A549 (cell line): ENCODE measurements around the gene ADA. TPM values are rescaled to one million over a fixed set of nuclear protein-coding genes. Genes with fewer than 3 reads are reported as not detected.
A peak's percentile ranks its signal among the peaks of the same experiment; 100 is the strongest.

ENCODE experiments used
- CBX2 ChIP-seq: fragments of 200-600 bp; sonication (generic); IDR thresholded peaks from 2 replicates; pipeline ENCODE4 v1.6.1; 2016; ENCODE audit warnings: low read depth, mild to moderate bottlenecking, borderline replicate concordance
- CHD2 ChIP-seq: fragments of 150-350 bp; IDR thresholded peaks from 2 replicates; pipeline ENCODE4 v1.6.1; 2014; ENCODE audit warnings: low read length; ENCODE audit not compliant: partially characterized antibody
- CHD4 ChIP-seq: fragments of 200-600 bp; sonication (generic); IDR thresholded peaks from 2 replicates; pipeline ENCODE4 v1.6.1; 2016; ENCODE audit warnings: antibody characterized with exemption, mild to moderate bottlenecking, borderline replicate concordance
- E2F6 ChIP-seq: IDR thresholded peaks from 2 replicates; pipeline ENCODE4 v1.6.1; 2012; ENCODE audit warnings: low read depth, borderline replicate concordance
- EHMT2 ChIP-seq: fragments of 200-600 bp; sonication (generic); IDR thresholded peaks from 2 replicates; pipeline ENCODE4 v1.6.1; 2016; ENCODE audit warnings: antibody characterized with exemption, low read depth, mild to moderate bottlenecking, moderate library complexity
- EP300 ChIP-seq, 2 experiments: fragments of >200 bp; sonication (Bioruptor Twin); formaldehyde crosslinking; IDR thresholded peaks; 2 replicates in 1 of 2; 3 replicates in 1 of 2; pipeline ENCODE4 v1.6.1; 2016 to 2017
- FOSB ChIP-seq: fragments of 250-450 bp; sonication (Bioruptor Pico); IDR thresholded peaks from 2 replicates; pipeline ENCODE4 v1.5.0; 2020; ENCODE audit warnings: mild to moderate bottlenecking, moderate library complexity
- FOSL2 ChIP-seq, 2 experiments: fragments of 450-650 bp in 1 of 2; fragments of >200 bp in 1 of 2; sonication (Bioruptor Twin) in 1 of 2; formaldehyde crosslinking; IDR thresholded peaks; 2 replicates each; pipeline versions ENCODE4 v1.5.0 to v1.6.1; 2016 to 2020; ENCODE audit warnings: mild to moderate bottlenecking in 1 of 2, moderate library complexity in 1 of 2
- FOXS1 ChIP-seq: fragments of 250-450 bp; sonication (Bioruptor Pico); IDR thresholded peaks from 2 replicates; pipeline ENCODE4 v1.5.0; 2020; ENCODE audit warnings: mild to moderate bottlenecking, moderate library complexity
- HDAC2 ChIP-seq: fragments of 200-600 bp; sonication (generic); IDR thresholded peaks from 2 replicates; pipeline ENCODE4 v1.6.1; 2016
- HEYL ChIP-seq: fragments of 250-450 bp; sonication (Bioruptor Pico); IDR thresholded peaks from 2 replicates; pipeline ENCODE4 v1.8.0; 2021; ENCODE audit warnings: mild to moderate bottlenecking, moderate library complexity
- HOXA7 ChIP-seq: fragments of 250-450 bp; sonication (Bioruptor Pico); IDR thresholded peaks from 2 replicates; pipeline ENCODE4 v1.5.0; 2020; ENCODE audit warnings: mild to moderate bottlenecking, moderate library complexity
- HOXB13 ChIP-seq: fragments of 250-450 bp; sonication (Bioruptor Pico); IDR thresholded peaks from 2 replicates; pipeline ENCODE4 v1.5.0; 2020; ENCODE audit warnings: low read depth, mild to moderate bottlenecking, moderate library complexity
- JUNB ChIP-seq: fragments of >200 bp; sonication (Bioruptor Twin); formaldehyde crosslinking; IDR thresholded peaks from 2 replicates; pipeline ENCODE4 v1.6.1; 2016
- MAZ ChIP-seq: fragments of 150-350 bp; IDR thresholded peaks from 2 replicates; pipeline ENCODE4 v1.6.1; 2014; ENCODE audit warnings: antibody characterized with exemption, low read depth, low read length, borderline replicate concordance
- MYC ChIP-seq: IDR thresholded peaks from 2 replicates; pipeline ENCODE4 v1.6.1; 2012; ENCODE audit warnings: mild to moderate bottlenecking, inconsistent platforms, low read length, improper control_type of control experiment, borderline replicate concordance
- PHF8 ChIP-seq: fragments of 200-600 bp; sonication (generic); IDR thresholded peaks from 2 replicates; pipeline ENCODE4 v1.6.1; 2016; ENCODE audit warnings: low read depth, mild to moderate bottlenecking, antibody characterized with exemption, moderate library complexity, borderline replicate concordance
- POLR2AphosphoS2 ChIP-seq: conservative IDR thresholded peaks from 2 replicates; pipeline ENCODE4 v1.6.1; 2012; ENCODE audit warnings: low read length, improper control_type of control experiment, inconsistent platforms
- RAD21 ChIP-seq, 2 experiments: fragments of >200 bp in 1 of 2; sonication (Bioruptor Twin) in 1 of 2; formaldehyde crosslinking in 1 of 2; IDR thresholded peaks in 1 of 2; conservative IDR thresholded peaks in 1 of 2; 2 replicates in 1 of 2; 3 replicates in 1 of 2; pipeline ENCODE4 v1.6.1; 2012 to 2018; ENCODE audit warnings: inconsistent platforms in 1 of 2
- RARB ChIP-seq: fragments of 250-450 bp; sonication (Bioruptor Pico); IDR thresholded peaks from 2 replicates; pipeline ENCODE4 v1.8.0; 2021; ENCODE audit warnings: mild to moderate bottlenecking, moderate library complexity
- SMC3 ChIP-seq: fragments of >200 bp; sonication (Bioruptor Twin); formaldehyde crosslinking; IDR thresholded peaks from 3 replicates; pipeline ENCODE4 v1.6.1; 2018; ENCODE audit warnings: inconsistent platforms
- SREBF2 ChIP-seq: fragments of 450-650 bp; IDR thresholded peaks from 2 replicates; pipeline ENCODE4 v1.6.1; 2014; ENCODE audit warnings: mild to moderate bottlenecking, moderate library complexity
- TFCP2L1 ChIP-seq: fragments of 250-450 bp; sonication (Bioruptor Pico); IDR thresholded peaks from 2 replicates; pipeline ENCODE4 v1.5.0; 2021; ENCODE audit warnings: mild to moderate bottlenecking
- TP53 ChIP-seq: fragments of 250-450 bp; sonication (Bioruptor Pico); IDR thresholded peaks from 2 replicates; pipeline ENCODE4 v1.5.0; 2021; ENCODE audit warnings: mild to moderate bottlenecking, moderate library complexity
- ZNF302 ChIP-seq: fragments of 250-450 bp; sonication (Bioruptor Pico); IDR thresholded peaks from 2 replicates; pipeline ENCODE4 v1.9.0; 2021; ENCODE audit warnings: inconsistent platforms, mild to moderate bottlenecking, moderate library complexity
- polyA plus RNA-seq, 4 experiments: library from polyadenylated mRNA; depleted of rRNA in 3 of 4; stranded (reverse); fragments of >200 nt; fragmentation: RNase III in 1 of 4; extraction: RNeasy Plus Mini Kit Qiagen cat#74134 plus additional on column Dnase treatment in 1 of 4; gene quantifications; 2 replicates in 3 of 4; 3 replicates in 1 of 4; pipeline ENCODE4 v1.2.3, GENCODE V29; 2011 to 2017
- TF ChIP-seq, protein P1 (sequence below): fragments of >200 bp; sonication (Bioruptor Twin); formaldehyde crosslinking; IDR thresholded peaks from 3 replicates; pipeline ENCODE4 v1.6.1; 2016
- TF ChIP-seq, protein P2 (sequence below): IDR thresholded peaks from 2 replicates; pipeline ENCODE4 v1.6.1; 2012
- TF ChIP-seq, protein P3 (sequence below): fragments of 250-450 bp; sonication (Bioruptor Pico); IDR thresholded peaks from 2 replicates; pipeline ENCODE4 v1.5.0; 2020; ENCODE audit warnings: low read depth, mild to moderate bottlenecking, moderate library complexity

The ADA gene
- polyA plus RNA-seq, 2 of the 4 experiments (the other 2 are of a cell fraction): 34.5 to 48.1 TPM

DNA sequence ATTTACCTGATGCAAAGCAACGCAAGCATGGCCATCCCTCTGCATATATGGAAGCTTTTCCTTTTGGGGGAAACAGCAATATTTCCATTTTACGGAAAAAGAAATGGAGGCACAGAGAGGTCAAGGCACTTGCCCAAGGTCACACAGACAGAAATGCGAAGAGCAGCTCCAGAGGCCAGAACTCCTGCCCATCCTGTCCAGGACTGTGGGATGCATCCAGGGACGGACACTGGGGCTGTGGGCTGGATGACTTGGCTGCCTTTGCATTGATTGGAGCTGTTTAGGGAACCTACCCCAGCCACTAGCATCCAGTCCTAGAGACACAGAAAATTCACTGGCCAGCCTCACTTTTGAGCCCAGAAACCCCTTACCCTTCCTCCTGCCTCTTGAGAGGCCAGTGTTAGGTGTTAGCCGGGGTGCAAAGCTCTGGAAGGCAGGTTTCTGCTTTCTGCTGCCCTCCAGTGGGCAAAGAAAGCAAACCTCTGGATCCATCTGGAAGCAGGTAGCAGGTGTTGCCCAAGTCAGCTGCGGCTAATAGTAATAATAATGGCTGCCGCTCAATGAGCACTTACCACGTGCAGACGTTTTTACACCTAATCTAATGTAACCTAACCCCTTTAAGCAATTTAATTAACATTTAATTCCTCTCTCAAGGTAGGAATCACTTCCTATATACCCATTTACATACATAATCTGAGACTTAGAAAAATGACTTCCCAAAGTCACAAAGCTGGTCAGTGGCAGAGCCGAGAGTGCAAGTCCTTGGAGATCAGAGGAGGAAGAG, 32.0 kb upstream of the ADA start (continued):
- TF ChIP-seq E2F6: no peak
- TF ChIP-seq, protein P1, sequence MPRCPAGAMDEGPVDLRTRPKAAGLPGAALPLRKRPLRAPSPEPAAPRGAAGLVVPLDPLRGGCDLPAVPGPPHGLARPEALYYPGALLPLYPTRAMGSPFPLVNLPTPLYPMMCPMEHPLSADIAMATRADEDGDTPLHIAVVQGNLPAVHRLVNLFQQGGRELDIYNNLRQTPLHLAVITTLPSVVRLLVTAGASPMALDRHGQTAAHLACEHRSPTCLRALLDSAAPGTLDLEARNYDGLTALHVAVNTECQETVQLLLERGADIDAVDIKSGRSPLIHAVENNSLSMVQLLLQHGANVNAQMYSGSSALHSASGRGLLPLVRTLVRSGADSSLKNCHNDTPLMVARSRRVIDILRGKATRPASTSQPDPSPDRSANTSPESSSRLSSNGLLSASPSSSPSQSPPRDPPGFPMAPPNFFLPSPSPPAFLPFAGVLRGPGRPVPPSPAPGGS: no peak
- TF ChIP-seq SMC3: peak; percentile 85
- no peak for TF ChIP-seq HDAC2
- no peak for TF ChIP-seq SREBF2
- no peak for TF ChIP-seq MAZ
- TF ChIP-seq TP53 (CRISPR knock-in tag): no peak
- TF ChIP-seq CHD2: no peak
- TF ChIP-seq POLR2AphosphoS2: no peak
- no peak for TF ChIP-seq HEYL
- no peak for TF ChIP-seq FOSB (CRISPR knock-in tag)
- TF ChIP-seq, protein P2, sequence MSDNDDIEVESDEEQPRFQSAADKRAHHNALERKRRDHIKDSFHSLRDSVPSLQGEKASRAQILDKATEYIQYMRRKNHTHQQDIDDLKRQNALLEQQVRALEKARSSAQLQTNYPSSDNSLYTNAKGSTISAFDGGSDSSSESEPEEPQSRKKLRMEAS: peak; percentile 36; the same call in 1 of the 2 replicates
- TF ChIP-seq EHMT2: no peak
- no peak for TF ChIP-seq CBX2
- no peak for TF ChIP-seq JUNB
- no peak for TF ChIP-seq FOXS1
- no peak for TF ChIP-seq MYC
- TF ChIP-seq, protein P3, sequence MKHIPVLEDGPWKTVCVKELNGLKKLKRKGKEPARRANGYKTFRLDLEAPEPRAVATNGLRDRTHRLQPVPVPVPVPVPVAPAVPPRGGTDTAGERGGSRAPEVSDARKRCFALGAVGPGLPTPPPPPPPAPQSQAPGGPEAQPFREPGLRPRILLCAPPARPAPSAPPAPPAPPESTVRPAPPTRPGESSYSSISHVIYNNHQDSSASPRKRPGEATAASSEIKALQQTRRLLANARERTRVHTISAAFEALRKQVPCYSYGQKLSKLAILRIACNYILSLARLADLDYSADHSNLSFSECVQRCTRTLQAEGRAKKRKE (CRISPR knock-in tag): no peak
- TF ChIP-seq ZNF302 (CRISPR knock-in tag): no peak
- TF ChIP-seq HOXA7 (CRISPR knock-in tag): no peak
- TF ChIP-seq RAD21 (conservative IDR thresholded peaks at IDR 0.05 in 1 of 2, IDR thresholded peaks at IDR 0.05 in 1 of 2): peak; percentile 77 to 81
- no peak for TF ChIP-seq PHF8
- no peak for TF ChIP-seq HOXB13 (CRISPR knock-in tag)
- no peak for TF ChIP-seq FOSL2 (IDR thresholded peaks at IDR 0.05)
- no peak for TF ChIP-seq FOSL2 (CRISPR knock-in tag; IDR thresholded peaks at IDR 0.05)
- no peak for TF ChIP-seq TFCP2L1 (CRISPR knock-in tag)
- no peak for TF ChIP-seq RARB (CRISPR knock-in tag)
- no peak for TF ChIP-seq CHD4
- TF ChIP-seq EP300 (IDR thresholded peaks at IDR 0.05): no peak
